MCF 10A (cell line): ENCODE data around the gene ELMO1. TPM values are rescaled to one million over a fixed set of nuclear protein-coding genes. Genes with fewer than 3 reads are reported as not detected.

Experiments
- BruUV-seq: library from RNA; stranded (reverse); fragments of 400-500 nt; replicated peaks from 2 replicates; lab custom pipeline; 2021; lab: Mats Ljungman, UMichigan
- CTCF ChIA-PET: fragments of 300-600 bp; sonication (Branson Sonifier 250); formaldehyde crosslinking; extraction: SDS; loops from one replicate; lab custom pipeline; 2021; ENCODE audit warnings: antibody characterized with exemption, inconsistent platforms; lab: Yijun Ruan, JAX
- POLR2A ChIA-PET: fragments of 300-600, 350-650 bp; sonication (Branson Sonifier 250); formaldehyde crosslinking; extraction: SDS; loops from one replicate; lab custom pipeline; 2020; ENCODE audit warnings: antibody characterized with exemption, inconsistent platforms; lab: Yijun Ruan, JAX
- DNase-seq: peaks from one replicate; pipeline ENCODE4 v3.0.0-alpha.2; 2018; ENCODE audit not compliant: unreplicated experiment
- H3K27ac Mint-ChIP-seq: one replicate; pipeline ENCODE4 v1.8.0; 2022; ENCODE audit warnings: mild to moderate bottlenecking, low read depth, mixed read lengths; ENCODE audit not compliant: unreplicated experiment
- H3K27me3 Mint-ChIP-seq: one replicate; pipeline ENCODE4 v1.8.0; 2022; ENCODE audit warnings: mixed read lengths; ENCODE audit not compliant: insufficient read depth, unreplicated experiment
- H3K36me3 Mint-ChIP-seq: one replicate; pipeline ENCODE4 v1.8.0; 2022; ENCODE audit warnings: mild to moderate bottlenecking, moderate library complexity, mixed read lengths; ENCODE audit not compliant: insufficient read depth, unreplicated experiment
- H3K4me1 Mint-ChIP-seq: one replicate; pipeline ENCODE4 v1.8.0; 2022; ENCODE audit warnings: mixed read lengths; ENCODE audit not compliant: insufficient read depth, unreplicated experiment
- H3K4me3 Mint-ChIP-seq: one replicate; pipeline ENCODE4 v1.8.0; 2022; ENCODE audit warnings: mild to moderate bottlenecking, moderate library complexity, mixed read lengths; ENCODE audit not compliant: unreplicated experiment
- H3K9me3 Mint-ChIP-seq: one replicate; pipeline ENCODE4 v1.8.0; 2022; ENCODE audit warnings: mixed read lengths; ENCODE audit not compliant: unreplicated experiment
- CTCF ChIP-seq: fragments of 200-600 bp; IDR thresholded peaks from one replicate; pipeline ENCODE4 v1.8.0; 2022; ENCODE audit warnings: antibody characterized with exemption, mild to moderate bottlenecking; ENCODE audit not compliant: unreplicated experiment
- intact Hi-C: fragments of 100-400 bp; cut with micrococcal nuclease; formaldehyde crosslinking; loops from 2 replicates; pipeline ENCODE4 v1.14.1; 2022
- total RNA-seq: library from RNA; stranded (reverse); gene quantifications from 2 replicates; pipeline ENCODE4 v1.2.3, GENCODE V29; 2022

ELMO1 gene
- total RNA-seq, 1 experiment from 2014 or later = 0.30 TPM

- H3K9me3 Mint-ChIP-seq = no peaks in the 10 kb centered on the region
Observed at GRCh38 chr7:37173670-37174069, 275.0 kb downstream of the ELMO1 start.

DNA sequence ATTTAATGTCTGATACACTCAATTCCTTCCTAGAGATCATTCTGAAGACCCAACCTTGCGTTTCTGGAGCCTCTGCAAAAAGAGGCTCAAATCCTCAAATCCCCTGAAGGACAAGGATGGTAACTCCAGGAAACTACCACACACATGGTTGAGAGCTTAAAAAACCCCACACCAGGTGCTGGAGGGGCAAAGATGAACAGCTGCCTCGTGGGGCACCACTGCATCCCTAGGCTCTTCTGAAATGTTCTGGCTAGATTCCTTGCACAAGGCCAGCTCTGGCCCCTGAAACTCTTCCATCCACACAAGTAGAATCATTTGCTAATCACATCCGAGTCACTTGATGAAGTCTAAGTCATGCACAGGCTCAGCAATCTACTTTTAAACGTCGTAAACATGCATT is 286.6 kb downstream of the ELMO1 start:
- POLR2A ChIA-PET = no interaction called here
- no peak overlapping the region for H3K4me3 Mint-ChIP-seq
- no peak for DNase-seq
- no peak overlapping the region for H3K27ac Mint-ChIP-seq
- no TSS peak for BruUV-seq
- H3K9me3 Mint-ChIP-seq = no peaks in the 10 kb centered on the region
- CTCF ChIA-PET = interaction anchor here (0.5 kb wide), 1 partner anchor 156 kb away, joined by 6 read pairs; no protein-coding TSS in a partner anchor
- H3K4me1 Mint-ChIP-seq = no peaks in the 10 kb centered on the region
- no peak for TF ChIP-seq CTCF
- intact Hi-C loops = no loop called here
- no peaks in the 10 kb centered on the region for H3K36me3 Mint-ChIP-seq
- H3K27me3 Mint-ChIP-seq = peaks cover 16% of the 10 kb centered on the region

More at GRCh38 chr7:37173670-37174069, 275.0 kb downstream of the ELMO1 start:
- H3K27me3 Mint-ChIP-seq = peaks cover 20% of the 10 kb centered on the region
- TF ChIP-seq CTCF = no peak
- no peak overlapping the region for H3K4me3 Mint-ChIP-seq
- H3K36me3 Mint-ChIP-seq = no peaks in the 10 kb centered on the region
- POLR2A ChIA-PET = no interaction called here
- intact Hi-C loops = no loop called here
- CTCF ChIA-PET = interaction anchor here (1.3 to 3.9 kb wide), 4 partner anchors 8 to 732 kb away, joined by 3 to 25 read pairs (median 4); no protein-coding TSS in a partner anchor
- H3K4me1 Mint-ChIP-seq = no peaks in the 10 kb centered on the region
- H3K27ac Mint-ChIP-seq = no peak overlapping the region
- DNase-seq = no peak
- no TSS peak for BruUV-seq

GRCh38 chr7:37160656-37161055 is 288.0 kb downstream of the ELMO1 start:
- no peak for DNase-seq
- H3K9me3 Mint-ChIP-seq = no peaks in the 10 kb centered on the region
- ChIA-PET CTCF (interaction anchor here (0.6 to 1.2 kb wide), 3 partner anchors 21 to 1121 kb away, joined by 3 read pairs; no protein-coding TSS in a partner anchor), POLR2A (no interaction called here)
- intact Hi-C loops = no loop called here
- no TSS peak for BruUV-seq
- no peaks in the 10 kb centered on the region for H3K36me3 Mint-ChIP-seq
- H3K4me3 Mint-ChIP-seq = no peak overlapping the region
- TF ChIP-seq CTCF = no peak
- no peaks in the 10 kb centered on the region for H3K4me1 Mint-ChIP-seq
- no peak overlapping the region for H3K27ac Mint-ChIP-seq
- H3K27me3 Mint-ChIP-seq = peaks cover 16% of the 10 kb centered on the region

GRCh38 chr7:37153376-37153775 is 295.3 kb downstream of the ELMO1 start:
- H3K4me1 Mint-ChIP-seq = no peaks in the 10 kb centered on the region
- no TSS peak for BruUV-seq
- CTCF ChIA-PET = interaction anchor here (0.9 to 1.2 kb wide), 2 partner anchors 9 to 664 kb away, joined by 3 to 5 read pairs; no protein-coding TSS in a partner anchor
- H3K9me3 Mint-ChIP-seq = no peaks in the 10 kb centered on the region
- H3K27me3 Mint-ChIP-seq = no peaks in the 10 kb centered on the region
- intact Hi-C loops = no loop called here
- H3K36me3 Mint-ChIP-seq = no peaks in the 10 kb centered on the region
- H3K27ac Mint-ChIP-seq = no peak overlapping the region
- H3K4me3 Mint-ChIP-seq = no peak overlapping the region
- no peak for DNase-seq
- POLR2A ChIA-PET = no interaction called here
- TF ChIP-seq CTCF = no peak
